Bronchial epithelial cell (primary cell): ENCODE measurements around the gene ARHGEF33. TPM values are rescaled to one million over a fixed set of nuclear protein-coding genes. Genes with fewer than 3 reads are reported as not detected.
A peak's percentile ranks its signal among the peaks of the same experiment; 100 is the strongest.

Experiments
- DNase-seq: peaks from one replicate; pipeline ENCODE4 v3.0.0-alpha.2; 2010; ENCODE audit warnings: low read depth
- FAIRE-seq: peaks from 2 replicates; lab custom pipeline; 2011; peaks lifted over from hg19 to GRCh38; lab: Jason Lieb, UNC
- H3K27me3 ChIP-seq: 2 replicates; pipeline ENCODE4 v1.5.1; 2011; ENCODE audit warnings: low read length; ENCODE audit not compliant: control insufficient read depth, insufficient read depth
- H3K36me3 ChIP-seq: 2 replicates; pipeline ENCODE4 v1.5.1; 2011; ENCODE audit warnings: low read length; ENCODE audit not compliant: control insufficient read depth, insufficient read depth
- H3K4me3 ChIP-seq: 2 replicates; pipeline ENCODE4 v1.5.1; 2011; ENCODE audit warnings: mild to moderate bottlenecking, low read depth, low read length, control low read depth
- total RNA-seq: library from RNA; depleted of rRNA; stranded (reverse); fragments of >200 nt; gene quantifications from 2 replicates; pipeline ENCODE4 v1.2.1, GENCODE V29; 2014
- TF ChIP-seq, protein P1 (sequence below): IDR thresholded peaks from 2 replicates; pipeline ENCODE4 v1.5.1; 2011; ENCODE audit warnings: mild to moderate bottlenecking, moderate library complexity, low read length, control low read depth, inconsistent platforms; ENCODE audit not compliant: insufficient read depth, severe bottlenecking

The ARHGEF33 gene
- total RNA-seq, 1 donor from 2014 or later, result 0.26 TPM

GRCh38 chr2:38937548-38937947 lies 47.9 kb downstream of the ARHGEF33 start:
- DNase-seq (no peak), FAIRE-seq (no peak)
- Histone ChIP-seq H3K27me3 (no peaks in the 10 kb centered on the region), H3K4me3 (no peak overlapping the region), H3K36me3 (no peaks in the 10 kb centered on the region)
- TF ChIP-seq, protein P1, sequence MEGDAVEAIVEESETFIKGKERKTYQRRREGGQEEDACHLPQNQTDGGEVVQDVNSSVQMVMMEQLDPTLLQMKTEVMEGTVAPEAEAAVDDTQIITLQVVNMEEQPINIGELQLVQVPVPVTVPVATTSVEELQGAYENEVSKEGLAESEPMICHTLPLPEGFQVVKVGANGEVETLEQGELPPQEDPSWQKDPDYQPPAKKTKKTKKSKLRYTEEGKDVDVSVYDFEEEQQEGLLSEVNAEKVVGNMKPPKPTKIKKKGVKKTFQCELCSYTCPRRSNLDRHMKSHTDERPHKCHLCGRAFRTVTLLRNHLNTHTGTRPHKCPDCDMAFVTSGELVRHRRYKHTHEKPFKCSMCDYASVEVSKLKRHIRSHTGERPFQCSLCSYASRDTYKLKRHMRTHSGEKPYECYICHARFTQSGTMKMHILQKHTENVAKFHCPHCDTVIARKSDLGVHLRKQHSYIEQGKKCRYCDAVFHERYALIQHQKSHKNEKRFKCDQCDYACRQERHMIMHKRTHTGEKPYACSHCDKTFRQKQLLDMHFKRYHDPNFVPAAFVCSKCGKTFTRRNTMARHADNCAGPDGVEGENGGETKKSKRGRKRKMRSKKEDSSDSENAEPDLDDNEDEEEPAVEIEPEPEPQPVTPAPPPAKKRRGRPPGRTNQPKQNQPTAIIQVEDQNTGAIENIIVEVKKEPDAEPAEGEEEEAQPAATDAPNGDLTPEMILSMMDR, result no peak

DNA sequence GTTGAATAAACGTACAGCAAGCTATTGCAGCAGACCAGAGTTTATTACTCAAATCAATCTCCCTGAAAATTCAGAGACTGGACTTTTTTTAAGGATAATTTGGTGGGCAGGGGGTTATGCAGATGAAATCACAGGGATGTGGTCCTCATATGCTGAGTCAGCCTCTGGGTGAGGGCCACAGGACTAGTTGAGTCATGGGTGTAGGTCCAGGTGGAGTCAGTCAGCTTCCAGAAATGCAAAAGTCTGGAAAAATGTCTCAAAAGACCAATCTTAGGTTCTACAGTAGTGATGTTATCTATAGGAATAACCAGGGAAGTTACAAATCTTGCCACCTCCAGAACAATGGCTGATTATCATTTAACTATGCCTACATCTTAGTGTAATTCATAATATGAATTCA lies 51.1 kb downstream of the ARHGEF33 start:
- FAIRE-seq, result no peak
- DNase-seq, result peak; percentile 3
- H3K36me3 ChIP-seq, result no peaks in the 10 kb centered on the region
- TF ChIP-seq, protein P1, result no peak
- H3K27me3 ChIP-seq, result no peaks in the 10 kb centered on the region
- no peak overlapping the region for H3K4me3 ChIP-seq

DNA sequence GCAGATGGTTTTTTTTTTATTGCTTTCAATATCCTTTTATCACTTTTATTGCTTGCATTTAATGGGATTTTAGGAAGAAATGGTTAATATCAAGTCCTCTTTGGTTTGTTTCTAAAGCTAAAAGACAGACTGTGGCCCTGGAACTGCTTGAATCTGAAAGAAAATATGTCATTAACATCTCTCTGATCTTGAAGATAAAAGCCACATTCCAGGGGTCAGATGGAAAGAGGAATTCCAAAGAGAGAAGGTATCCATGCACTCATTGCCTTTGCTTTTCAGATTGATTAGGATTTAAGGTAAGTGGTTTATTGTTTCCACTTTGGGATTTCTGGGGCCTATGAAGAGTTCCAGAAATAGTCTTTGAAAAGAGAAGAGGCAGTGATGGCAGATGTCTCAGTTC lies 54.1 kb downstream of the ARHGEF33 start:
- no peaks in the 10 kb centered on the region for H3K36me3 ChIP-seq
- H3K27me3 ChIP-seq, result no peaks in the 10 kb centered on the region
- DNase-seq, result no peak
- FAIRE-seq, result no peak
- no peak overlapping the region for H3K4me3 ChIP-seq
- TF ChIP-seq, protein P1, result no peak

- Histone ChIP-seq H3K4me3 (no peak overlapping the region), H3K27me3 (no peaks in the 10 kb centered on the region), H3K36me3 (no peaks in the 10 kb centered on the region)
- FAIRE-seq (no peak), DNase-seq (no peak)
- TF ChIP-seq, protein P1, result no peak
Observed at GRCh38 chr2:38945372-38945771, 55.7 kb downstream of the ARHGEF33 start.

- Histone ChIP-seq H3K27me3 (no peaks in the 10 kb centered on the region), H3K36me3 (no peaks in the 10 kb centered on the region), H3K4me3 (no peak overlapping the region)
- TF ChIP-seq, protein P1, result no peak
- FAIRE-seq (no peak), DNase-seq (no peak)
Observed at GRCh38 chr2:38945911-38946310, 56.2 kb downstream of the ARHGEF33 start.
